Skeletal muscle cell (primary cell): ENCODE measurements around the gene CAV1.
"Not testable (repeated sequence)": the region's sequence is repeated elsewhere in the genome, so short reads cannot be mapped to it uniquely, and the experiment has no call there.

ENCODE experiments used
- DNase-seq: peaks from one replicate; pipeline ENCODE4 v3.0.0-alpha.2; 2010; ENCODE audit warnings: low read depth
- H3K4me3 ChIP-seq: 2 replicates; pipeline ENCODE4 v1.5.1; 2011; ENCODE audit warnings: low read depth, mild to moderate bottlenecking, control low read depth, low read length, moderate library complexity

The CAV1 gene

GRCh38 chr7:116524609-116525297 lies at the start of gene CAV1:
CAV1 (plus strand) TSS chr7:116525036; CDS start chr7:116525063, 27 bp downstream.
- peak; percentile 93 for DNase-seq
- H3K4me3 ChIP-seq = peak within 1 kb of the TSS; percentile 95

GRCh38 chr7:116477625-116478024 lies 47.2 kb upstream of the CAV1 start:
- no peak for DNase-seq
- no peak overlapping the region for H3K4me3 ChIP-seq

DNA sequence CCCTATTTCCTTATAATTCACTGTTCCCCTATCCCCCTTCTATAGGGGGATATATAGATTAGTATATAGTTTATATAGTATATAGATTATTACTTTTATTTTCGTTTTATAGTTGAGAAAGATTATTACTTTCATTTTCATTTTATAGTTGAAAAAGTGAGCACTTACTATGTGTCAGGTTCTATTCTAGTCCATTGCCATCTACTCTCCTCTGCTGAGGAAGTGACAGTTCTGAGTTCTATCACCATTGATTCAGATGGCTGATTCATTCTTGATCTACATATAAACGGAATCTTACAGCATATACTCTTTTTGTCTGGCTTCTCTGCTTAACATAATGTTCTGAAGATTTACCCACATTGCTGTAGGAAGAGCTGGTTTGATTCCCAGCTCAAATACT lies 46.0 kb upstream of the CAV1 start:
- DNase-seq = no peak
- H3K4me3 ChIP-seq = no peak overlapping the region

DNA sequence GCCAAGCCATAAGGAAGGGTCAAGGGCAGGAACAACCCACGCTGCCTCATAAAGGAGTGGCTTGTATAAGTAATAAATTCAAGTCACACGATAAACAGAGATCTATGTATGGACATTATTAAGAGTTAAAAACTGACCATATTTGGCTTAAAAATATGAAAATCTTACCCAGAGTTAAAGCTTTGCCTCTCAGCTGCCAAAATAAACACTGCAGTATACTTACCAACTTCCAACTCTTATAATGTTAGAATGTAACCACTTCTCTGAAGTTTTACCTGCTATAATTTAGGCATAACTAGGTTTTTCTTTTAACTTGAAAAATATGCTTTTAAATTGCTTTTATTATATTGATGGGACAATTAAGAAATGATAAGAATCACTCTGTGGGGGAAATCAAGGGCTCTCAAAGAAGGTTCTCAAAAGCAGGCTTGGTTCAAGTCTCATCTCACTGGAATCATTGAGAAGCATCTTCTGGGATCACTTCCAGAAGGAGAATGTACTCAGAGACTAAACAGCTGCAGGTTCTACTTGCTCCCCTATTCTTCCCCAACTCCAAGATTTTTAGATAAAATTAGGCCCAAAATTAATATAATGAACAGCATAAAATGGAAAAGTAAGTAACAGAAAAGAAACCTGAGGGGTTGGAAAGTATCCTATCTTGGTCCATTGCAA lies 41.4 kb upstream of the CAV1 start:
- H3K4me3 ChIP-seq = no peak overlapping the region

GRCh38 chr7:116484389-116484788 lies 40.4 kb upstream of the CAV1 start:
- DNase-seq, H3K4me3 ChIP-seq: not testable (repeated sequence)

More for the DNA sequence above, 41.4 kb upstream of the CAV1 start:
- no peak for DNase-seq

GRCh38 chr7:116487907-116488521 lies 36.8 kb upstream of the CAV1 start:
- H3K4me3 ChIP-seq = no peak overlapping the region
- no peak for DNase-seq

DNA sequence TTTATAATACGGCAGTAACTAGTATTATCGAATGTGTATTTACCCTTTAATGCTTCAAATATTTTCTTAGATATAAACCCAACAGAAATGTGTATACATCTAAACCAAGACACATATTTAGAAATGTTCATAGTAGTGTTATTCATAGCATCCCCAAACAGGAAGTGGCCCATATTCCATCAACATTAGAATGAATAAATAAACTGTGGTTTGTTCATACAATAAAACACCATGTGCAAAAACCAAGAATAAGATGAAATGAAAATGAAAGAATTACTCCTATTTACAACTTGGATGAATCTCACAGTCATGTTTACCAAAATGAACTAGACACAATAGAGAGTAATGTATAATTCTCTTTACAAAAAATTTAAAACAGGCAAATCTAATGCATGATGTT lies 34.5 kb upstream of the CAV1 start:
- no peak for DNase-seq
- no peak overlapping the region for H3K4me3 ChIP-seq

DNA sequence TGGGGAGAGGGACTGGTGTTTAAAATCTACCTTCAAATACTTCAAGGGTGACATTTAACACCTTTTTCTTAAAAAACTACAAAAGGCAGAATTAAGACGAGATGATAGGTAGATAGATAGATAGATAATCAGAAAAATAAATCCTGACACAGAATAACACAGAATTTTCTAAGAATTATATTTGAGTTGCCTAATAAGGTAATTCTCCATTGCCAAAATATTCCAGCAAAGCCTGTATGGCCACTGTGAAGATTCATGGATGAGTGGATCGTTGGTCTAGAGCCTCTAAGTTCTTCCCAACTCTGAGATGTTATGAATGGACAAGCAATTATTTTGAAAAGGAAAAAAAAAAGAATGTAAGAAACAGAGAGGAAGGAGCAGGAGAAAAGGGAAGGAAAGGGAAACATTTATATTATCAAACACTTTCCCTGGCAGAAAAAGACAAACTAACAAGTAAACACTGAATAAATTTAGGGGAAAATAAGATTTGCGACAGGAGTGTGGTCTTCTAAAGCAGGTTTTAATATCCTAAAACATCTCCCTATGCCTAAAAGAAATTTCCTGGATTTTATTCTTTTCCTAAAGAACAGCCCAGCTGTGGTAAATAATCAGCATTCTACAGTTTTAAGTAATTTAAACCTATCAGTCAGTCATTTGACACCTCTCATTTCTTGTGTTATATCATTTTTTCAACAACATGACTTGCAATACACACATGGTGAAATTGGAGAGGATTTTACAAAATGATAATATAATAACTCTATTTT lies 32.8 kb upstream of the CAV1 start:
- no peak for DNase-seq
- H3K4me3 ChIP-seq = no peak overlapping the region

DNA sequence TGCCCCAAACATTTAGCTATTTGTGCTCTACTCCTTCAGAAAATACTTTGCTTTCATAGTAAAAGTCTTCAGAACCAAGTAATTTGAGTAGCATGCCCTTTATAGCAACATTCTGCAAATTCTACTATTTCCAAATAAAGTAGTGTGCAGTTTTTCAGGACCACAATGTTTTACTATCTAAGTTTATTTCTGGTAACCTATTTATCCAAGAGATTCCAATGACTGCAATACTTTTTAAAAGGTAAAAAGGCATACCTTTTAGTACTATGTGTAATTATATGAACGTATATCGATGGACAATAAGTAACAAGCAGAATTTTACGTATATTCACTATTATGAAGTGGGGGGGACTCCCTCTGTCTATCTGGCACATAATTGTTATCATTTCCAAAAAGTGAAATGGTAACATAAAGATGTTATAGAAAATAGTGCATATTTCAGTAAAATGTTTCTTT lies 32.2 kb upstream of the CAV1 start:
- no peak overlapping the region for H3K4me3 ChIP-seq
- DNase-seq = no peak

DNA sequence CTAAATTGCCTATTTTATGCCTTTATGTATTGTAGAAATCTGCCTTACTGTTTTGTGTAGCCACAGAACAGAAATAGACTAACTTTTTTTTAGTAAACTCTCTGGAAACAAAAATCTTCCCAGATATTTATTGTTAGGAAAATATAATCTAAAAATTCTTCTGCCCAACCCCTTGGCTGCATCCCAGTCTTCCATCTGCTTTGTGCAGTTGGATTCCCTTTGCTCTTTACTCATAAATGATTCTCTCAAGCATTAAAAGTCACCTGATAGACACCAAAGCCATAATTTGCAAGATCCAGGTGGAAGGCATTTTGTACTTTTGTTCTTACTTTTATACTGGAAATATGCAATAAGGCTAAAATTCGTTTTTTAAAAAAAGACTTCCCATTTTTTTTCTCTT lies 31.4 kb upstream of the CAV1 start:
- no peak for DNase-seq
- no peak overlapping the region for H3K4me3 ChIP-seq

DNA sequence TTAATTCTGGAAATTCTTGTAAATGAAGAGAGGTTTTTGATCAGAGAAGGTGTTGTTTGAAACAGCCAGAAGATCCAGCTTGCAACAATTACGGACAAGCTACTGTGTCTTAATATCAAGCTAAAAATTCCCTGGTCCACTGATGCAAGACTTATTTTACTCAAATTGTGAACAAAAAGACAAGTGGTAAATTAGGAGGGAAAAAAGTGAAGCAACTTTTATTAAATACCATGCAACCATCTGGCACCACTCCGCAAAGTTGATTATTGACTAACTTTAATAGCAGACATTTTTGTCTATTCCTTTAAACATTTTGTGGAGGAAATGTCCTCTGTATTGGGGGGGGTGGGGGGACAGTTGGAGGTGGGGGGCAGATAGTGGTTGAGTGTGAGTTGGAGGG lies 30.4 kb upstream of the CAV1 start:
- no peak for DNase-seq
- no peak overlapping the region for H3K4me3 ChIP-seq

DNA sequence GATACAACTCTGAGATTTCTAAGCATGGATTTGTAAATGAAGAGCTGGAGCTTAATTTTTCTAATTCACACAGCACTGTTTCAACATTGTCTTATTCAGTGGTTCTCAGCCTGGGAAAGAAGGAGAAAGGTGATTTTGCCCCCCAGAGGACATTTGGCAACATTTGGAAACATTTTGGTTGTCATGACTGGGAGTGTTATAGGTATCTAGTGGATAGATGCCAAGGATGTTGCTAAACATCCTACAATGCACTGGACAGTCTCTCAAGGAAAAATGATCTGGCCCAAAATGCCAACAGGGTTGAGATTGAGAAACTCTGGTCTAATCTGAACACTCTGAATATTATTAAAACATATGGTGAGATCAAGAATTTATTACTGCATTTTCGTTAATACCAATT lies 29.1 kb upstream of the CAV1 start:
- DNase-seq = peak; percentile 66
- no peak overlapping the region for H3K4me3 ChIP-seq

GRCh38 chr7:116496653-116497052 lies 28.2 kb upstream of the CAV1 start:
- no peak for DNase-seq
- H3K4me3 ChIP-seq = no peak overlapping the region

DNA sequence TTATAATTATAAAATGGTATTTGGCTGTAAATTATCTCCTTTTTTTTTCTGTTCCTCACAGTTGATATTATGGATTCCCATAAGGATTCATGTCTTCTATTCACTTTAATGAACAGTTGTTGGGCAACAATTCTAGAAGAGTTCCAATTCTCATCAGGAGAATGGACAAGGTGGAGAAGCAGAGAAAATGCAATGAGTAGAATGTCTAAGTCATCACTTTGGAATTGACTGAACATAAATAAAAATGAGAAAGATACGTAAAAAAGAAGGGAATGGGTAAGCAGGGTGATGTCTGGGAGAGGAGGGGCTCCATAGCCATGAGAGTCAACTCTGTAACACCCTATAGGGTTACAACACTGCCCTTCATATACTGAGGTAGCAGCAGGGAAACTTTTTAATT lies 27.1 kb upstream of the CAV1 start:
- H3K4me3 ChIP-seq = no peak overlapping the region
- no peak for DNase-seq

- peak within 1 kb of the TSS; percentile 81 for H3K4me3 ChIP-seq
- no peak for DNase-seq
Measured at GRCh38 chr7:116499168-116500077, 25.4 kb upstream of the CAV1 start, which contains the start of gene CAV2. CAV2 (plus strand) TSS chr7:116499738; CDS start chr7:116499782, 44 bp downstream.

DNA sequence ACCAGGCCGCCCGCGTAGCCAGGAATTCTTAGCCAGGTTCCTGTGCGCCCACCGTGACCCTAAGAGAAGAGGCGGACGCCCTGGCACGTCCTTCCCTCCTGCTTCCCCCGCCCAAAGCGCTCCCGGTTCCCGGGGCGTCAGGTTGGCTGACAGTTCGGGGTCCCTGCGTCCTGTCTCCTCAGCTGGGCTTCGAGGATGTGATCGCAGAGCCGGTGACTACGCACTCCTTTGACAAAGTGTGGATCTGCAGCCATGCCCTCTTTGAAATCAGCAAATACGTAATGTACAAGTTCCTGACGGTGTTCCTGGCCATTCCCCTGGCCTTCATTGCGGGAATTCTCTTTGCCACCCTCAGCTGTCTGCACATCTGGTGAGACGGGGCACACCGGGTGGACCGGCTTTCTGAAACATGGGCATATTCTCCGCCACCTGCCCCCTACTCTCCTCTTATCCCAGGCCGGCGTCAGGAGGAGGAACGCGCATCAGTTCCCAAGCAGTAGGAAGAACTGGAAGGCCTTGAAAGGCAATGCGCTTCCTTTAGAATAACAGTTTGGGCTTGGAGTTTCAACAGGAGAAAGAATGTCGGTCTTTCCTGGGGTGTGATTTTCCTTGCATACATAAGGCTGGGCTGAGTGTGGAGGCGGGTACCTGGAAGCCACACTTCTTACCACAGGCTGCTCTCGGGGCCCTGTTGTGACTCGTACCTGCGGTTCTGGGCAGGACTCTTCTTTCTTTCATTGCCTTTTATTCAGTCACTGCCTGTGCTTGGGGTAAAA lies 24.6 kb upstream of the CAV1 start:
- no peak for DNase-seq
- H3K4me3 ChIP-seq = peak overlapping the region; percentile 81

- peak overlapping the region; percentile 81 for H3K4me3 ChIP-seq
- no peak for DNase-seq
Measured at GRCh38 chr7:116501425-116502167, 23.2 kb upstream of the CAV1 start.
